OCI-LY3 (cell line): Measurements from ENCODE around the gene KAT8.
"Not testable (repeated sequence)": the region's sequence is repeated elsewhere in the genome, so short reads cannot be mapped to it uniquely, and the experiment has no call there.

Experiments used
- H2AFZ ChIP-seq: fragments of 200-600, 300-600 bp; shearing (Covaris generic); 2 replicates; pipeline ENCODE4 v1.6.0; 2014; ENCODE audit warnings: antibody characterized with exemption, low read depth, low read length
- H3K27ac ChIP-seq: fragments of 200-600, 300-600 bp; sonication (generic); 2 replicates; pipeline ENCODE4 v1.5.1; 2014; ENCODE audit warnings: mild to moderate bottlenecking, low read length, moderate library complexity, mixed read lengths
- H3K27me3 ChIP-seq: fragments of 200-600, 300-600 bp; sonication (generic); 2 replicates; pipeline ENCODE4 v1.6.1; 2014; ENCODE audit warnings: low read depth, low read length, mixed read lengths
- H3K36me3 ChIP-seq: fragments of 200-600, 300-600 bp; sonication (generic); replicated peaks from 2 replicates; pipeline ENCODE3; 2014; ENCODE audit warnings: low read depth, low read length, mixed read lengths
- H3K4me1 ChIP-seq: fragments of 300-600, 200-600 bp; sonication (generic); 2 replicates; pipeline ENCODE4 v1.6.1; 2014; ENCODE audit warnings: low read length, mixed read lengths
- H3K4me2 ChIP-seq: fragments of 200-600, 300-600 bp; sonication (generic); 2 replicates; pipeline ENCODE4 v1.6.1; 2014; ENCODE audit warnings: low read length, mixed read lengths
- H3K4me3 ChIP-seq: fragments of 300-600, 200-600 bp; sonication (generic); 2 replicates; pipeline ENCODE4 v1.5.1; 2014; ENCODE audit warnings: antibody characterized with exemption, mild to moderate bottlenecking, low read length, moderate library complexity
- H3K79me2 ChIP-seq: fragments of 300-600, 200-600 bp; shearing (Covaris generic); 2 replicates; pipeline ENCODE4 v1.6.1; 2014; ENCODE audit warnings: mild to moderate bottlenecking, low read length, mixed read lengths
- H3K9ac ChIP-seq: fragments of 300-600, 200-600 bp; shearing (Covaris generic); 2 replicates; pipeline ENCODE4 v1.6.0; 2014; ENCODE audit warnings: mild to moderate bottlenecking, low read length, moderate library complexity
- H3K9me3 ChIP-seq: fragments of 200-600, 300-600 bp; shearing (Covaris generic); 2 replicates; pipeline ENCODE4 v1.6.1; 2014; ENCODE audit warnings: low read length, mixed read lengths; ENCODE audit not compliant: insufficient read depth
- H4K20me1 ChIP-seq: fragments of 200-600, 300-600 bp; sonication (generic); 2 replicates; pipeline ENCODE4 v1.6.1; 2016; ENCODE audit warnings: low read length, mixed read lengths; ENCODE audit not compliant: insufficient read depth
- EZH2phosphoT487 ChIP-seq: fragments of 200-600 bp; shearing (Covaris generic); IDR thresholded peaks from 2 replicates; pipeline ENCODE4 v1.6.1; 2018; ENCODE audit warnings: antibody characterized with exemption, mixed run types, low read depth
- TF ChIP-seq, protein P1 (sequence below): fragments of 200-600, 300-600 bp; sonication (generic); IDR thresholded peaks from 2 replicates; pipeline ENCODE4 v1.5.1; 2014; ENCODE audit warnings: antibody characterized with exemption, low read length, low read depth

KAT8 gene

DNA sequence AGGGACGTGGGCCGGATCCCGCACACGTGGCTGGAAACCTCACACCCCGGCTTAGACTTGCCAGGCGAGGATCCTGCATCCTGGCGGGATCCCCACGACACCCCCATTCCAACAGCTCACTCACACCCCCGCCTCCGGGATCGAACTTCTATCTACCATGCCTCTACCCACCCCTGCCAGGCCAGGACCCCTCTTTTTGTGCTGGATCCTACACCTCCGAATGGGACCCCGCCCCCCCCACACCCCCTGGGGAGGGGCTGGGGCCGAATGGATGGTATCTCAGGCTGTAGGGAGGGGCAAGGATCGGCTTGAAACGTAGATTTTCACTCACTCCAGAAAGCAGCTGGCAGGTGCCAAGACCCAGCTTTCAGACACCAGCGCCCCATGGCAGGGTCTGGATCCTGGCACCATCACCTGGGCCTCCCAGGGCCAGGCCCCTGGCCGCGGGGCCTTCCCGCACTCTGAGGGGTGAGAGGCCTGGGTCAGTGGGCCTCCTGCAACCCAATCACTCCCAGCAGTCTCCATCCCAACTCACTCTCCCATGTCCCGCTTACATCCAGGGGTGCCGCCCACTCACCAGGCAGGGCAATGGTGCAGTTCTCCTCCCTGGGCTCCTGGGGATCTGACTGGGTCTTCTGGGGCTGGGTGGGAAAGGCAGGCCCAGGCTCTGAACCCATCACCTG lies 25.7 kb downstream of the KAT8 start:
- peaks cover 12% of the 10 kb centered on the region for H3K4me1 ChIP-seq
- H3K27me3 ChIP-seq: peaks cover 7% of the 10 kb centered on the region
- H3K4me2 ChIP-seq: peak overlapping the region; percentile 87
- no peaks in the 10 kb centered on the region for H3K9me3 ChIP-seq
- H3K4me3 ChIP-seq: peak overlapping the region; percentile 78
- 0 out of 2 replicates have a peak overlapping the region, but pooled peaks have one; percentile 71 for H2AFZ ChIP-seq
- H3K79me2 ChIP-seq: no peaks in the 10 kb centered on the region
- H3K36me3 ChIP-seq: no peaks in the 10 kb centered on the region
- no peak for TF ChIP-seq EZH2phosphoT487
- TF ChIP-seq, protein P1, sequence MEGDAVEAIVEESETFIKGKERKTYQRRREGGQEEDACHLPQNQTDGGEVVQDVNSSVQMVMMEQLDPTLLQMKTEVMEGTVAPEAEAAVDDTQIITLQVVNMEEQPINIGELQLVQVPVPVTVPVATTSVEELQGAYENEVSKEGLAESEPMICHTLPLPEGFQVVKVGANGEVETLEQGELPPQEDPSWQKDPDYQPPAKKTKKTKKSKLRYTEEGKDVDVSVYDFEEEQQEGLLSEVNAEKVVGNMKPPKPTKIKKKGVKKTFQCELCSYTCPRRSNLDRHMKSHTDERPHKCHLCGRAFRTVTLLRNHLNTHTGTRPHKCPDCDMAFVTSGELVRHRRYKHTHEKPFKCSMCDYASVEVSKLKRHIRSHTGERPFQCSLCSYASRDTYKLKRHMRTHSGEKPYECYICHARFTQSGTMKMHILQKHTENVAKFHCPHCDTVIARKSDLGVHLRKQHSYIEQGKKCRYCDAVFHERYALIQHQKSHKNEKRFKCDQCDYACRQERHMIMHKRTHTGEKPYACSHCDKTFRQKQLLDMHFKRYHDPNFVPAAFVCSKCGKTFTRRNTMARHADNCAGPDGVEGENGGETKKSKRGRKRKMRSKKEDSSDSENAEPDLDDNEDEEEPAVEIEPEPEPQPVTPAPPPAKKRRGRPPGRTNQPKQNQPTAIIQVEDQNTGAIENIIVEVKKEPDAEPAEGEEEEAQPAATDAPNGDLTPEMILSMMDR: no peak
- no peak overlapping the region; the same call in 1 of the 2 replicates for H3K27ac ChIP-seq
- H4K20me1 ChIP-seq: no peaks in the 10 kb centered on the region
- H3K9ac ChIP-seq: peak overlapping the region; percentile 63

GRCh38 chr16:31143694-31144148 lies 26.3 kb downstream of the KAT8 start:
- Histone ChIP-seq H3K9me3 (no peaks in the 10 kb centered on the region), H3K4me1 (peaks cover 12% of the 10 kb centered on the region), H2AFZ (no peak overlapping the region), H4K20me1 (no peaks in the 10 kb centered on the region), H3K27me3 (peaks cover 7% of the 10 kb centered on the region), H3K4me3 (no peak overlapping the region), H3K9ac (no peak overlapping the region), H3K4me2 (no peak overlapping the region), H3K79me2 (no peaks in the 10 kb centered on the region), H3K36me3 (no peaks in the 10 kb centered on the region), H3K27ac (no peak overlapping the region)
- no peak for TF ChIP-seq EZH2phosphoT487
- TF ChIP-seq, protein P1: no peak

- H3K79me2 ChIP-seq, H3K9ac ChIP-seq, H3K27me3 ChIP-seq, H3K4me3 ChIP-seq, H3K27ac ChIP-seq, H4K20me1 ChIP-seq, H3K36me3 ChIP-seq, H3K4me2 ChIP-seq, H3K9me3 ChIP-seq, H2AFZ ChIP-seq: not testable (repeated sequence)
- peaks cover 12% of the 10 kb centered on the region for H3K4me1 ChIP-seq
These were observed 27.0 kb downstream of the KAT8 start for GRCh38 chr16:31144418-31144817.

DNA sequence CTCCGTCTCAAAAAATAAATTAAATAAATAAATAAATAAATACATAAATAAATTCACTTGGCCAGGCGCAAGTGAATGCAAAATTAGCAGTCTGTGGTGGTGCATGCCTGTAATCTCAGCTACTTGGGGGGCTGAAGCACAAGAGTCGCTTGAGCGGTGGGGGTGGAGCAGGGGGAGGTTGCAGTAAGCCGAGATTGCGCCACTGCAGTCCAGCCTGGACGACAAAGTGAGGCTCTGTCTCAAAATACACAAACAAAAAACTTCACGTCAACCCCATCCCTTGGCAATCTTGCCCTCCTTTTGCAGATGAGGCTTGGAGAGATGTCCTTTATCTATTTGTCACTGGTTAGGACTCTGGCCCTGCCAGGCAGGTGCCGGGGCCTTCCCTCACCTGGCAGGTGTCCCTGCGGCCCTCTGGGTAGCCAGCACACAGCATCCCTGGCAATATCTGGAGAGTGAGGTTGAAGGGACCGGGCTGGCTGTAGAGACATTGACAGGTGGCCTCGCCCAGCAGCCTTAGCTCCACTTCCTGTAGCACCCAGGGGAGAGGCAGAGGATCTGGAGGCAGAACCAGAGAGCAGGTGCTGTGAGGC lies 28.0 kb downstream of the KAT8 start:
- H3K4me3 ChIP-seq: no peak overlapping the region
- TF ChIP-seq, protein P1: no peak
- H3K4me2 ChIP-seq: no peak overlapping the region
- H3K36me3 ChIP-seq: no peaks in the 10 kb centered on the region
- no peak overlapping the region for H2AFZ ChIP-seq
- no peaks in the 10 kb centered on the region for H4K20me1 ChIP-seq
- no peak overlapping the region for H3K9ac ChIP-seq
- H3K4me1 ChIP-seq: peaks cover 12% of the 10 kb centered on the region
- H3K27me3 ChIP-seq: peaks cover 7% of the 10 kb centered on the region
- no peaks in the 10 kb centered on the region for H3K9me3 ChIP-seq
- no peak overlapping the region for H3K27ac ChIP-seq
- no peaks in the 10 kb centered on the region for H3K79me2 ChIP-seq
